ENCODE results near the gene RPL18A.

Gene RPL18A

GRCh38 chr19:17859533-17860330 is at the start of gene RPL18A:
RPL18A (plus strand) TSS chr19:17859910; CDS start chr19:17859957, 47 bp downstream.
- peak; percentile 99 for DNase-seq (ENCODE audit: low spot score)

GRCh38 chr19:17811103-17811502 is 48.6 kb upstream of the RPL18A start:
- DNase-seq (ENCODE audit: low spot score) = no peak

GRCh38 chr19:17811681-17812080 is 48.0 kb upstream of the RPL18A start:
- no peak for DNase-seq (ENCODE audit: low spot score)

DNA sequence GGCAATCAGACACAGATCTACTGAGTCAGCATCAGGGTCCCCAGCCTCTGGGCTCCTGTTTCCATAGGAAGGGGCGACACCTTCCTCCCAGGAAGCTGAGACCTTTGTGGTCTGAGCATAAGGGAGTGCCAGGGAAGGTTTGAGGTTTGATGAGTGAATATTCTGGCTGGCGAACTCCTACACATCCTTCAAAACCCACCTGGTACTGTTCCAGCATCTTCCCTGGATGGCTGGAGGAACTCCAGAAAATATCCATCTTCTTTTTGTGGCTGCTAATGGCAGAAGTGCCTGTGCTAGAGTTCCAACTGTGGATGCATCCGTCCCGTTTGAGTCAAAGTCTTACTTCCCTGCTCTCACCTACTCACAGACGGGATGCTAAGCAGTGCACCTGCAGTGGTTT is 47.6 kb upstream of the RPL18A start:
- DNase-seq (ENCODE audit: low spot score) = no peak

- DNase-seq (ENCODE audit: low spot score) = no peak
Observed at GRCh38 chr19:17817668-17818363, 41.9 kb upstream of the RPL18A start.

GRCh38 chr19:17821190-17821589 is 38.5 kb upstream of the RPL18A start, which contains the start of gene INSL3:
INSL3 (minus strand) TSS chr19:17821519; CDS start chr19:17821506, 13 bp downstream.
- no peak for DNase-seq (ENCODE audit: low spot score)

GRCh38 chr19:17824339-17824738 is 35.4 kb upstream of the RPL18A start:
- no peak for DNase-seq (ENCODE audit: low spot score)

DNA sequence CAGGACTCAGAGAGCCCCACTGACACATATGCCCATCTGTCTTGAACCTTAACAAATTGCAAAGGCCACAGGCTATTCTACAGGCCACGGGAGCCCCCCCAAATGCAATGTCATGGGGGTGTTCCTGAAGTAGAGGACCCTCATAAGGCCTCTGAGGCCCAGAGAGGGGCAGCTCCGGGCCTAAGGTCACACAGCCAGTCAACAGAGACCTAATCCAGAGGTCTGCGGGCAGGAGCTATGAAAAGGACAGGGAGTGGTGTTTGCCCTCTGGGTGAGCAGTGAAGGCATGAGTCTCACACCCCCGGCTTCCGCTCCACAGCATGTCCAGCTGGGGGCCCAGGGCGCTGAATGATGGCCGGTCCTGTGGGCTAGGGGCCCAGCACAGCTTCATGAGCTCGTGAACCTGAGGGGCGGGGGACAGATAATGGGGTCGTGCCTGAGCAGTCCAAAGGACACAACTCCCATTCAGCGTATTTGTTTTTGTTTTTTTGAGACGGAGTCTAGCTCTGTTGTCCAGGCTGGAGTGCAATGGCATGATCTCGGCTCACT is 33.1 kb upstream of the RPL18A start:
- DNase-seq (ENCODE audit: low spot score) = no peak

GRCh38 chr19:17829855-17830566 is 29.7 kb upstream of the RPL18A start:
- peak; percentile 64 for DNase-seq (ENCODE audit: low spot score)

DNA sequence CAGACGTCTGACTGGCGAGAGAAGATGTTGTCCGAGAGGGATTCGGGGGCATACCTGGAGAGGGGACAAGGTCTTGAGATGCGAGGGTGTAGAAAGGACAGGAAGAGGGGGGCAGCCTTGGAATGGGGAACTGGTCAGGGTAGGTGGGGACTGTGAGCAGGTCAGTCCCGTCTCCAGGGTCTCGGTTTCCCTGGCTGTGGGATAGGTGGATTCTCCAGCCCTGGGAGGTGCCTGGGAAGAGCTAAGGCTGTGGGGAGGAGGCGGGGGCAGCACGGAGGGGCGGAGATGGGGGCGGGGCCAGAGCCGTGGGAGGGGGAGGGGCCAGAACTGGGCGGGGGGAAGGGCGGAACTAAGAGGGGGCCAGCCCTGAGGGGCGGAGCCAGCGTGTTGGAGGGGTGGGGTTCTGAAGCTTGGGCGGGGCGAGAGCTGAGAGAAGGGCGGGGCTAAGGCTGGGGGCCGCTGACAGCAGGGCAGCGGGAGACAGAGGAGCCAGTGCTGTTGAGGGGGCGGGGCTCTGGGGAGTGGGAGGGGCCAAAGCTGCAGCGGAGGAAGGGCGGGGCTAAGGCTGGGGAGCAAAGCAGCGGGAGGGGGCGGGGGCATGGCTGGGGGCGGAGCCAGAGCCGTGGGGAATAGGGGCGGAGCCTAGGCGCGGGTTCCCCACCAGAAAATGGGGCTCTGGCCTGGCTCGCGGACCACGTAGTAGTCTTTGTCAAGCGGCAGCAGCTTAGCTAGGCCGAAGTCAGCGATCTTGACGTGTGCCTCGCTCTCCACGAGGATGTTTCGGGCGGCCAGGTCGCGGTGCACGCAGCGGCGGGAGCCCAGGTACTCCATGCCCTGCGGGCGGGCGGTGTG is 28.9 kb upstream of the RPL18A start:
- peak; percentile 86 for DNase-seq (ENCODE audit: low spot score)

DNA sequence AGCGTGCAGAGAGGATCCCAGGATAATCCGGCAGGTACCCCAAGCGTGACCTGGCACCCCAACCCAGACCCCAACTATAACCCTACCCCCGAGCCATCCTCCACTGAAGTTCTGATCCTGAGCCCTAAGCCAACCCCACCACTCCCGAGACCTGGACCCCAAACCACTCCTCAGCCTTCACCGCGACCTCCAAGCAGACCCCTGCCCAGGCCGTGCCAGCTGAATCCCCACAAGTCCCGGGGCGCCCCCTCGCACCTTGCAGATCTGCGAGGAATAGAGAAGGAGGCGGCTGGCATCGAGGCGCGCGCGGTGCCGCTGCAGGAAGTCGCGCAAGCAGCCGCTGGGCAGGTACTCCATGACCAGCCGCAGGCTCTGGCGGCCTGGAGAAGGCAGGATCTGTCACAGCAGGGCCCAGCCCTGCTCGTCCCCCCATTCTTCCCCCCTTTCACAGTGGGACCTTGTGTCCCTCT is 28.3 kb upstream of the RPL18A start:
- DNase-seq (ENCODE audit: low spot score) = no peak

DNA sequence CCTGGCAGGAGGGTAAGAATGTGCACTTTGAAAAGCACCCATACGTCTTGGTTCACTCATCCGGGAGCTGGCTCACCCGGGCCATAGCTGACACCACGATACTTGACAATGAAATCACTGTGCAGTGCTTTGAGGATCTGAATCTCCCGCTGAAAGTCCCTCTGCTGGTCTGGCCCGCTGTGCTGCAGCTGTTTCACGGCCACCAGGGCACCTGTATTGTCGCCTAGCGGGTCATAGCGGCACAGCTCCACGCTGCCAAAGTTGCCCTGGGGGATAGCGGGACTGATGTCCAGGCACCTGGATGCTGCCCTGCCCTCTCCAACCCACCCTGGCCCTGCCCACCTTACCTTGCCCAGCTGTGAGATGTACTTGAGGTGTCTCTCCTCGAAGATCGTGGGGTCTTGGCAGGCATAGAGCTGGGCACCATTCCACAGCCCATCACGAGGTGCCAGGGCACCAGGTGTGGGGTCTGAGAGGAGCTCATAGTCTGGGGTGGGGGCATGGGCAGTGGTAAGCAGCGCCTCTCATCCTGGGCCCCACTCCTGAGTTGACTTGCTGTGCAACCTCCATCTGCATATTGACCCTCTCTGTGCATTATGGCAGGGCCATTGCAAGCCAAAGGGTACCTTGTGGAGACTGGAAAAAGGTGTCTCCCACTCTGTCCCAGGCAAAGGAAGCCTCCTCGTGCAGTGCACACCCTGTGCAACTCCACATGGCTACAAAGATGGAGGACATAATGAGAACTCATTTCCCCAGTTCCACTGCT is 27.1 kb upstream of the RPL18A start:
- DNase-seq (ENCODE audit: low spot score) = no peak

DNA sequence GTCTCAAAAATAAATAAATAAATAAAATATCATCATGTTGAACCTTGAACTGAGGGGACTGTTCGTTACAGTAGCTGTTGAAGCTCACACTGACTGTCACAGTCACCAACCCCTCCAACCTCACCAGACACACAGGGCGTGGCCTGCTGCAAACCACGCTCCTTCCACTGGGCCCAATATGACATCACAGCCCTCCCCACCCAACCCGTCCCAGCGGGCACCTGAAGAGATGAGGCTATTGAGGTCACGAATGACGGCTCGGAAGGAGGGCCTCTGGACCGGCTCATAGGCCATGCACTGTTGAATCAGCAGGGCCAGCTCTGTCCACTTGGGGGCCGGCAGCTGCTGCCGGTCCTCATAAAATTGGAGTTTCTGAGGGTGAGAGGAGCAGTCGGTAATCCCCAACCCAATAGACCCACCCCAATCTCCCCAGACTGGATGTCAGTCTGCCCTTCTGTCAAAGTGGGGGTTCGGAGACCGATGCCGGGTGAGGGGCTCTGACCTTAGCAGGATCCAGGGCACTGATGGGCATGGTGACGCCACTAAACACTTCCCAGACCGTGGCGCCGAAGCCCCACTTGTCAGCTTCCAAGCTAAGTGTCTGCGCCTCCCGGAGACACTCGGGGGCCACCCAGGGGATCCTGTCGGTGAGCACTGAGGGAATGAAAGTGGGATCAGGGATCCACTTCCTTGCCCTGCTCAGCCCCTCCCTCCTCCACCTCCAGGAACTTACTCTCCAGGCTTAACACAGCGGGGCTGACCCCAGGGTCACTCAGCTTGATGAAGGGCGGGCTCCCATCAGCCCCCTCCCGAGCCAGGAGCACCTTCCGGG is 25.1 kb upstream of the RPL18A start:
- no peak for DNase-seq (ENCODE audit: low spot score)

DNA sequence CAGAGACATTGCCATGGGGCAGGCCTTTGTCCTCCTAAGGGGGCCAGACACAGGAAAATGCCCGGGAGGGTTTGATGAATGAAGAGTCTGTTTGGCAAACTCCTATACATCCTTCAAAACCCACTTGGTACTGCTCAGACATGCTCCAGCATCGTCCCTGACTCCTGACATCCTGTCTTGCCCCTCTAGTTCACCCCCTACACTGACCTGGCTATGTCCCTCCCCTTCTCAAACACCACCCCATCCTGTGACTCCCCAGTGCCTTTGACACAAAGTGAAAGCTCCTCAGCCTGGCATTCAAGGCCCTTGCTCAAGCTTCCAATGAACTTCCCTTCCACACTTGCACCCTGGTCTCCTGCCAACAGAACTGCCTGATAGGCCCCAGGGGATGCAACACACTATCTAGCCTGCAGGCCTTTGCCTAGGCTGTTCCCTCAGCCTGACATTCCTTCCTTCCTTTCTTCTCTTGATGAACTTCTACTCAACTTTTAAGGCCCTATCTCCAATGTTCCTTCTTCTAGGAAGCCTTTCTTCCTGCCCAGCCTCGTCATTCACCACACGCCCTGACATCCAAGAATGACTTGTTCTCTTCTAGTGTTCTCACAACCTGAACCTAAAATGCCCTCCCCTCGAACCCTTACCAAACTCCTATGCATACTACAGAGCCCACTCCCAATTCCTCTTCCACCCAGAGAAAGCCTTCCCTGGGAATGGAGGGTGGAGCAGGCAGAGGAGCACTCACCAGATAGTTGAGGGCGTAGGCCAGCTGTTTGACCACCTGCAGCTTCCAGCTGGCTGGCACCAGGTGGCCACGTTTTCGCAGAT is 24.3 kb upstream of the RPL18A start:
- no peak for DNase-seq (ENCODE audit: low spot score)

DNA sequence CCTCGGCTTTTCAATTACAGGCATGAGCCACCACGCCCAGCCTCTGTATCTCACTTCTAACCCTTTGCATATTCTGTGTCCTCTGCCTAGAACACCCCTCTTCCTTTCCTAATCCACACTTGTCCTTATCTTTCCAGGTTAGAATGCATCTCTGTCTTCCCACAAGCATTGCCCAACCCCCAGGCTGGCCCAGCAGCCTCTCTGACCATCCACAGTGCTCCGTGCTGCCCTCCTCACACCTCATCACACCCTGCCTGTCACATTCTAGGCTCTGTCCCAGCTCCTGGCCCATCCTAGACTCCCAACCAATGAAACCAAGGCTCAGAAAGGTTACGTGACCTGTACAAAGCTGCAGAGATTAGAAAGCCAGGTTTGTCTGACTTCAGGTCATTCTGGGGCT is 23.2 kb upstream of the RPL18A start:
- no peak for DNase-seq (ENCODE audit: low spot score)

- DNase-seq (ENCODE audit: low spot score) = no peak
Observed at GRCh38 chr19:17837972-17838371, 21.7 kb upstream of the RPL18A start.

DNA sequence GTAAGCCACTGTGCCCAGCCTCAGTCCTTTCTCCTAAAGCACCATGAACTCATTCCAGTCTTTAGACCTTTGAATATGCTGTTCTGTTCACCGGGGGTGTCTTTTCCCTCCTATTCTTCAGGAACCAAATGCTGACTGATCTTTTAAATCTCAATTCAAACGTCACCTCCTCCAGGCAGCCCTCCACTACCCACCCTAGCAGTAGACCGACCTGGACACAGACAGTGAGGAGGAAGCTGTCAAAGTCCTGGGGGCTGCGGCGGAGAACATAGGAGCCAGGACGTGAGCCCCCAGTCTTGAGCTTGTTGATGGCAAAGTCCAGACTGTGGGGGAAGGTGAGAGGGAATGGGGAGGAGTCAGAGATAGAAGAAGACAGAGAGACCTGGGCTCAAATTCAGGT is 19.7 kb upstream of the RPL18A start:
- DNase-seq (ENCODE audit: low spot score) = no peak

- no peak for DNase-seq (ENCODE audit: low spot score)
Observed at GRCh38 chr19:17841371-17841809, 18.3 kb upstream of the RPL18A start.
